Raji (cell line): ENCODE measurements around the gene GNPDA1.
A peak's percentile ranks its signal among the peaks of the same experiment; 100 is the strongest.

Experiments used
- POLR2A ChIP-seq: IDR thresholded peaks from 2 replicates; pipeline ENCODE4 v1.6.1; 2011; ENCODE audit warnings: low read depth, low read length, control low read depth; ENCODE audit not compliant: insufficient read depth

The GNPDA1 gene

DNA sequence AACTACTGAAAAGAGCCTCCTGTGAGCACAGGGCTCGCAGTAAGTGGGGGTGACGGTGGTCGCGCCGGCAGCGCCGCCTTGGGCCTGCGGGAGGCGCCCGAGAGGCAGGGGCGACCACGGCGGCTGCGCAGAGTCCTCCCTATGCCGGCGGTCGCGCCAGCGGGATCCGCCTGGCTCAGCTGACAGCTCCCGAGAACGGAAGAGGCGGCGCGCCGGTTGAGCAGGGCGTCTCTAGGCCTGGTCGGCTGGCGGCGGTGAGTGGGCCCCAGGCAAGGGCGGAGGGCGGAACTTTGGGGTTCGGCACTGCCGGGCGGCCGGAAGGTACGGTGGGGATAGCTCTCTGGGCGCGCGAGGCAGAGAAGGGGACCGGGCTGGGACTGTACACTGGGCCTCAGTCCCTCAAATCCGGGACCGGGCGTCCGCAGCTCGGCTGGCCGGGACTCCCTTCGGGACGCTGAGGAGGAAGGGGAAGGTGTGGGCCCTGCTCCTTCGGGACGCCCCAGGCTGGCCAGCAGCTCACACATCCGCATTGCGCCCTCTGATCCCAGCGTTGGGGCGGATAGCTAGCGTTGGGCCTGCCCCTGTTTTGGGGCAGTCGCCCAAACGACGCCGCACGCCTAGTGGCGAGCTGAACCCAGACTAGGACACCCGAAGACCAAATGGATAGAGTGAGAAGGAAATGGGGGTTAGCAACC lies 43.8 kb downstream of the GNPDA1 start, which contains the start of gene RNF14:
RNF14 (plus strand) TSS at position 192 of the 695 bp plus-strand sequence. CDS start 4,484 bp downstream, outside the sequence.
- TF ChIP-seq POLR2A: peak; percentile 86

- no peak for TF ChIP-seq POLR2A
Observed at GRCh38 chr5:141966963-141967333, 45.9 kb downstream of the GNPDA1 start.

DNA sequence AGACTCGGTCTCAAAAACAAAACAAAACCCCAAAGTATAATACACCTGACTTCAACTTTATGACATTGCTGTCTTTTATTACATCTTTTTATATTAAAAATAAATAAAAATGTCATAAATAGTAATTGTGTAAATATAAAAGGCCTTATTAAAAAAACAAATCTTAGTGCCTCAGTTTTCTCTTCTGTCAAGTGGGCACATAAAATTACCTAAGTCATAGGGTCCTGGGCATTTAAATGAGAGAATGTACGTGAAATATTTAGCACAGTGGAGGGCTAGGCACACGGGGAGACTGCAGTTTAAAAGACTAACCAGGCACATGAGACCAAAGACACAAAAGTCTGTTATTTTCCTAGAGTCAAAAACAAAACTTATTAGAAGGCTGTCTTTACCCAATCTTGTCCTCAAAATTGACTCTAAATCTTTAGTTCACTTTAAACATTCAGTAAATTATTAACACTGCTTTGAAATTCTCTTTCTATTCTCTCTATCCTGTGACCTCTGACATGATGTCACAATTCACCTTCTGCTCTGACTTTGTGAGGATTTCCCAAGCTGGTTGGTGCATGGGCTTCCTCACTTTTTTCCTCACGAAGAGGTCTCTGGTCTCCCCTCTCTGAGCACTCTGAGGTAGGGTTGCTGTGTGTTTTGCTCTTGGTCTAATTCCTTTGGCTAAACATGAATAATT lies 46.4 kb downstream of the GNPDA1 start:
- TF ChIP-seq POLR2A: no peak

- no peak for TF ChIP-seq POLR2A
Observed at GRCh38 chr5:141965071-141965470, 47.8 kb downstream of the GNPDA1 start.

- TF ChIP-seq POLR2A: no peak
Observed at GRCh38 chr5:141963701-141964100, 49.1 kb downstream of the GNPDA1 start.

GRCh38 chr5:141961466-141961865 lies 51.4 kb downstream of the GNPDA1 start:
- TF ChIP-seq POLR2A: no peak

DNA sequence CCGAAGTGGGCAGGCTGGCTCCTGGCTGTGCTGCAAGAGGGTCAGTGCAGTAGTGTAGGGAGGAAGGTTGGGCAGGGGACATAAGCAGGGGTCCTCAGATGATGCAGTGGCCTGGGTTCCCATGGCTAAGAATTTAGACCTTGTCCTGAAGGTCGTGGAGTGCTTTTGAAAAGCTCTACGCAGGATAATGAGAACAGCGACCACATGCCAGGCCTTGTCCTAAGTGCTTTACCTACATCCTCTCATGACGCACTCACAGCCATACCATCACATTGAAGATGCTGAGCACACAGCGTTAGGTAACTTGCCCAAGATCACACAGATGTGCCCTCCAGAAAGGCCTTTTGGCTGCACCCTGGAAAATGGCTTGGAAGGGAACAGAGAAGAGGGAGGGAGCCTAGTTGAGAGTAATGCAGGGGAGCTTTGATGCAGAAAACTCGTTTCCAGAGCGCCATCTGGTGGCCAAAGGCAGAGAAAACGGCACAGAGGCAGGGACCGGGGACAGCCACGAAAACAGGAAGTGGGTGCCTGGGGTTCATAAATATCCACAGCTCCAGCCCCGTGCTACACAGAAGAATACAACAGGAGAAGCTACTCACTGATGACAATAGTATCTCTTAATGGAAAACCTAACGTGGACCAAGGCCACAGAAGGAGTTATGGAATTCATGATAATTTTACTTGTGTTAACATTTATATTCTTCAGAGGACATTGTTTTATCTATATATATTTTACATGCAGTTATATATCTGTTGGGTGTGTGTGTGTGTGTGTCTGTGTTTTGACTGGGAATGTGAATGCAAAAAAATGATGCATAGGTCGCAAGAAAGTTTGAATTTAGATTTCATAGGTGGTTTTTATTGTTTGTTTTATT lies 52.1 kb downstream of the GNPDA1 start:
- 0 out of 2 replicates have a peak, but pooled peaks have one; percentile 30 for TF ChIP-seq POLR2A

DNA sequence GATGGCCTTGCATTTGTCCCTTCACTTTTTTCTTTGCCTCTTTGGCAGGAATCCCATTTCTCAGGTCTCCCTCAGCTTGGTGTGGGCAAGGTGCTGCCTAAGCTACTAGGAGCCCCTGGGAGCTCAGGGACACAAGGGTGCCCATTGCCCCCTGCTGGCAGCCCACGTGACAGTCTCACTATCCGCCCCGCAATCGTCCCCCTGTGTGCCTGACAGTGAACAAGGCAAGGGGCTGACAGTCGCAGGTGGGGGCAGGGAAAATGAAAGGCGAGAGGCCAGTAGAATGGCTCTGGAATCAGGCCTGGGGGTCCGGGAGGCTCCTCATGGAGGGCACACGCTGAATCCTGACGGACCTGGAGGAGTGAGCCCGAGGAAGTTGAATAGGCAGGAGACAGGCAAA lies 52.8 kb downstream of the GNPDA1 start:
- no peak for TF ChIP-seq POLR2A

- no peak for TF ChIP-seq POLR2A
Observed at GRCh38 chr5:141958546-141959172, 54.2 kb downstream of the GNPDA1 start.

DNA sequence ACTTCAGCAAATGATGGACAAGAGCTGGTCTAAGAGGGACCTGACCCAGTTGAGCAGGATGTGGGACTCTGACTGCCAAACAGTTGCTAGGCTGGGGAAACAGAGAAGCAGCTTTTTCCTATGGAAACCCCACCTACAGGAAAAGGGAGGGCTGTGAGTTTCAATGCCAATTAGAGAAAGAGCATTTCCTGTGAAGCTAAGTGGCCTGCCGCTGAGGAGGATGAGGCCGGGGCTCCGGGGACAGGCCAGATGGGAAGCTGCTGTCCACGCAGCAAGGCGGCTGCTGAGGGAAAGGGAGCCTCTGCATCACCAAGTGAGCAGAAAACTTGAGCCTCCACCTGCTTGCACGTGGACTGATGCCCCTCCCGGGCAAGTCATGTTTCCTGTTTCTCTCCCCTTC lies 54.7 kb downstream of the GNPDA1 start, which contains the start of gene PCDH12:
PCDH12 (minus strand) TSS at position 90 of the 400 bp plus-strand sequence. CDS start 351 bp downstream, outside the sequence.
- TF ChIP-seq POLR2A: no peak

DNA sequence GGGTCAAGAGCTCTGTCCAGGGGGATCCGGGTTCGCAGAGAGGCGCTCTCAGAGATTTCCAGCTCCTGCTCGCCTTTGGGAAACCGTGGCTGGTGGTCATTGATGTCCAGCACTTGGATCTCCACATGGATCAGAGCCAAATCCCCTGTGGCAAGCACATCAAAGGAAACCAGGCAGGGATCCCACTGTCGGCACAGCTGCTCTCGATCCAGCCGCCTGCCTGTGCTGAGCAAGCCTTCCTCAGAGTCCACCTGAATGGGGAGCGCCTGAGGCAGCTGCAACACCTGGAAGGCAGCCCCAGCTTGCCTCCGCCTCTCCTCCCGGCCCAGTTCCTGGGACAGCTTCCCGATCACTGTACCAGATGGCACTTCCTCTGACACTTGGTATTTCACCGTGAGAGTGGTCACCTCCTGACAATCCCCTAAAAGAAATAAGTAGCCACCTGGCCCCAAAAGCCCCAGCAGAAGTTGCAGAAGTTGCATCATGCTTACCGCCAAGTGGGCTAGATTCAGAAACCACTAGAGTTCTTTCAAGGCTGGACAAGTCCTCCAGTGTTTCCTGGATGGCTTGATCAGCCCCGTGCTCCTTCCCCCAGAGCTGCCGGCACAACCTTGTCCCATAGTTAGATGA lies 55.3 kb downstream of the GNPDA1 start:
- TF ChIP-seq POLR2A: no peak

DNA sequence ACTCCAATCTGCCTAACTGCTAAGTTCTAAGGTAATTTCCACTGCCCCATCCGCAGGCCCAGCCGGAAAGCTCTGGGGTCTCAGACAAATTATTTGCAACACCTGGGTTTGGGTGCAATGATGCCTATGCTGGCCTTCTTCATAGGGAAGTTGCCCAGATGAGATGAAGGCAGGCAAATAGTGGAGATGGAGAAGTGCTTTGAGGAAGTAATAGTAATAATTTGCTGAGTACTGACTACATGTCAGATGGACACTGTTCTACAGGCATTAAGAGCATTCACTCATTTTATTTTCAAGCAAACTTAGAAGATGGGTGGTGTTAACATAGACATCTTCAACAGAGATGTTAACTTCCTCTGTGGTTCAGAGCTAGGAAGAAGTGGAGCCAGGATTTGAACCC lies 58.6 kb downstream of the GNPDA1 start:
- no peak for TF ChIP-seq POLR2A

DNA sequence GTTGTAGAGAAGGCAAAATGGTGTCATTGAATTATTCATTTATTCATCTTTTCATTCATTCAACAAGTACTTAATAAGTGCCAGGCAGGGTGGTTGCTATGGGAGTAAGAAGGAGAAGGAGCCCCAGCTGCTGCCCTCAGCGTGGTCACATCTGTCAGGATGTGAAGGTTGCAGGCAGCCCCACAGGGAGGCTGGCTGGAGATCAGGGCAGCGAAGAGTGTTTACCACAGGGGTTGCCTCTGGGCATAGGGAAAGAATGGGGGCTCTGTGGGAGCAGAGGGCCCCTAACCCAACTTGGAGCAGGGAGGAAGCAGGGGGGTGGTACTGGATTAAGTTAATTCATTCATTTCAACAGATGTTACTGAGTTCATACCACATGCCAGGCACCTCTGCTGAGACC lies 60.8 kb downstream of the GNPDA1 start:
- no peak for TF ChIP-seq POLR2A

DNA sequence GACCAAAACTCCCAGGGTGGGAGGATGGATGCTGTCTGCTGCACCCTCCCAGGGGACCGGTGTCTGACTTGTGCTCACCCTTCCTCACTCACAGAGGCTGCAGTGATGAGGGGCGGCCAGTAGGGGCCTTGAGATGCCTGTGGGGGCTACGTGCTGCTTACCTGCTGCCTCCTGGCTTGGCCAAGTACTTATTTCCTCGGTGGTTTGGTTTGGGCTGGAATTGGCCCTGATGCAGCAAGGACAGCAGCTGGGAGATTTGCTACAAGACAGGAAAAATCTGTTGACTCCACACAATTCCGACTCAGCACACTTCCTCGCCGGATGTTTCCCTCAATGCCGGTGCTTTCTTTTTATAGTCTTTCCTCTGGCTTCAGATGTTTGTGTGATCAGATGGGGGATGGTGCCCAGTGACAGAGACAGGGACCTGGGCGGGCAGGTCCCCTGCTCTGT lies 61.5 kb downstream of the GNPDA1 start:
- no peak for TF ChIP-seq POLR2A
